ENCODE measurements around the gene MAPKAP1. TPM values are rescaled to one million over a fixed set of nuclear protein-coding genes. Genes with fewer than 3 reads are reported as not detected.

The MAPKAP1 gene
- total and polyA plus RNA-seq, 2 of the 13 experiments (the other 11 are each of a cell fraction or from before 2014, with no cell fraction given) = 45.0 to 64.3 TPM

GRCh38 chr9:125706651-125707471 lies at the start of gene MAPKAP1 (continued):
- no peak for TF ChIP-seq ZBTB1 (CRISPR knock-in tag; IDR thresholded peaks at IDR 0.05; ENCODE audit: borderline replicate concordance)
- TF ChIP-seq ZNF770 (CRISPR knock-in tag; IDR thresholded peaks at IDR 0.05) = no peak
- no peak for TF ChIP-seq ARID2 (CRISPR knock-in tag; IDR thresholded peaks at IDR 0.05; ENCODE audit: borderline replicate concordance)
- TF ChIP-seq ZNF251 (CRISPR knock-in tag; IDR thresholded peaks at IDR 0.05) = no peak
- no peak; the same call in 1 of the 2 replicates for TF ChIP-seq HOXD1 (CRISPR knock-in tag; IDR thresholded peaks at IDR 0.05)
- no peak for TF ChIP-seq ZNF18 (CRISPR knock-in tag; IDR thresholded peaks at IDR 0.05; ENCODE audit: insufficient replicate concordance)
- TF ChIP-seq TBP (CRISPR knock-in tag; IDR thresholded peaks at IDR 0.05) = no peak
- TF ChIP-seq ZFAT (CRISPR knock-in tag; conservative IDR thresholded peaks at IDR 0.05) = no peak
- peak; percentile 71 to 91 for TF ChIP-seq POLR2A (IDR thresholded peaks at IDR 0.05; ENCODE audit: insufficient read depth in 1 of 2, low read depth in 2 of 2, low read length in 2 of 2)
- TF ChIP-seq BCL3 (CRISPR knock-in tag; IDR thresholded peaks at IDR 0.05) = no peak; the same call in 1 of the 2 replicates
- no peak; the same call in 1 of the 2 replicates for TF ChIP-seq ZNF800 (CRISPR knock-in tag; IDR thresholded peaks at IDR 0.05)
- no peak for TF ChIP-seq CCAR2 (optimal IDR thresholded peaks at IDR 0.05; ENCODE audit: low read depth, low read length)
- no peak for TF ChIP-seq ZNF468 (CRISPR knock-in tag; IDR thresholded peaks at IDR 0.05)
- TF ChIP-seq TBX2 (CRISPR knock-in tag; IDR thresholded peaks at IDR 0.05; ENCODE audit: borderline replicate concordance) = peak; percentile 52; the same call in 1 of the 2 replicates
- TF ChIP-seq NFE2 (CRISPR knock-in tag; IDR thresholded peaks at IDR 0.05) = no peak
- TF ChIP-seq ZNF101 (CRISPR knock-in tag; IDR thresholded peaks at IDR 0.05; ENCODE audit: borderline replicate concordance, low read depth) = no peak
- no peak for TF ChIP-seq ATF6 (CRISPR knock-in tag; conservative IDR thresholded peaks at IDR 0.05)
- TF ChIP-seq XBP1 (CRISPR knock-in tag; IDR thresholded peaks at IDR 0.05) = no peak
- TF ChIP-seq ZNF547 (CRISPR knock-in tag; IDR thresholded peaks at IDR 0.05) = peak; percentile 75

All from HepG2 (cell line).